Suprapubic skin (tissue), 4 donors: ENCODE measurements around the gene MARCHF3. TPM values are rescaled to one million over a fixed set of nuclear protein-coding genes. Genes with fewer than 3 reads are reported as not detected.

ENCODE experiments used
- DNase-seq, 2 donors: peaks; one replicate each; pipeline ENCODE4 v3.0.0-alpha.2; 2019; ENCODE audit warnings: low spot score in 2 of 2
- H3K27ac ChIP-seq: fragments of 200-600 bp; sonication (generic); one replicate; pipeline ENCODE4 v1.5.1; 2019
- H3K27me3 ChIP-seq: fragments of 200-600 bp; sonication (generic); one replicate; pipeline ENCODE4 v1.5.1; 2019
- H3K36me3 ChIP-seq: fragments of 200-600 bp; sonication (generic); one replicate; pipeline ENCODE4 v1.5.1; 2019
- H3K4me1 ChIP-seq: fragments of 200-600 bp; sonication (generic); one replicate; pipeline ENCODE4 v1.5.1; 2019
- H3K4me3 ChIP-seq: fragments of 200-600 bp; sonication (generic); one replicate; pipeline ENCODE4 v1.5.1; 2019; ENCODE audit warnings: mild to moderate bottlenecking
- H3K9me3 ChIP-seq: fragments of 200-600 bp; sonication (generic); one replicate; pipeline ENCODE4 v1.5.1; 2019
- CTCF ChIP-seq, 2 donors: fragments of 200-600 bp in 1 of 2; fragments of 450-650 bp in 1 of 2; sonication (generic) in 1 of 2; IDR thresholded peaks; one replicate each; pipeline ENCODE4 v1.5.1; 2016 to 2019; ENCODE audit warnings: antibody characterized with exemption in 2 of 2, mild to moderate bottlenecking in 1 of 2, moderate library complexity in 1 of 2
- EP300 ChIP-seq: sonication (generic); formaldehyde crosslinking; IDR thresholded peaks from one replicate; pipeline ENCODE4 v1.6.1; 2017; ENCODE audit warnings: antibody characterized with exemption
- POLR2A ChIP-seq, 2 donors: fragments of 450-650 bp; IDR thresholded peaks; one replicate each; pipeline ENCODE4 v1.6.1; 2017; ENCODE audit warnings: antibody characterized with exemption in 2 of 2, mild to moderate bottlenecking in 2 of 2, moderate library complexity in 2 of 2
- POLR2AphosphoS5 ChIP-seq, 3 donors: sonication (generic); formaldehyde crosslinking; IDR thresholded peaks; one replicate each; pipeline ENCODE4 v1.6.1; 2017; ENCODE audit warnings: antibody characterized with exemption in 3 of 3
- WGBS: methylation state at CpG from one replicate; pipeline ENCODE4 v1.1.5; 2018; 5-methylcytosine and 5-hydroxymethylcytosine counted together
- total RNA-seq, 4 donors: library from RNA; depleted of rRNA; stranded (reverse); fragments of >200 nt; gene quantifications; one replicate each; pipeline ENCODE4 v1.1.0, GENCODE V29; 2016

Gene MARCHF3
- total RNA-seq, 4 donors from 2014 or later, result 13.9 to 34.8 (median 27.0) TPM

- no peaks in the 10 kb centered on the region for H3K9me3 ChIP-seq
- H3K4me3 ChIP-seq, result no peak overlapping the region
- DNase-seq, result no peak
- H3K27me3 ChIP-seq, result no peaks in the 10 kb centered on the region
- peaks cover 3% of the 10 kb centered on the region for H3K4me1 ChIP-seq
- H3K36me3 ChIP-seq, result no peaks in the 10 kb centered on the region
- WGBS, result 74% methylated on average over 1 of the region's 1 CpG
- H3K27ac ChIP-seq, result no peak overlapping the region
- TF ChIP-seq POLR2AphosphoS5 (IDR thresholded peaks at IDR 0.05) (no peak), EP300 (no peak), POLR2A (IDR thresholded peaks at IDR 0.05) (no peak), CTCF (IDR thresholded peaks at IDR 0.05) (no peak)
Observed at GRCh38 chr5:126961128-126961527, 69.2 kb downstream of the MARCHF3 start.

- Histone ChIP-seq H3K4me3 (no peak overlapping the region), H3K27me3 (no peaks in the 10 kb centered on the region), H3K4me1 (no peaks in the 10 kb centered on the region), H3K9me3 (no peaks in the 10 kb centered on the region), H3K27ac (no peak overlapping the region), H3K36me3 (no peaks in the 10 kb centered on the region)
- no peak for DNase-seq
- TF ChIP-seq CTCF (IDR thresholded peaks at IDR 0.05), result no peak
- no peak for TF ChIP-seq POLR2AphosphoS5 (IDR thresholded peaks at IDR 0.05)
- TF ChIP-seq POLR2A (IDR thresholded peaks at IDR 0.05), result no peak
- no peak for TF ChIP-seq EP300
Observed at GRCh38 chr5:126959188-126959587, 71.2 kb downstream of the MARCHF3 start.

GRCh38 chr5:126956991-126957390, 73.4 kb downstream of the MARCHF3 start:
- no peak for TF ChIP-seq CTCF (IDR thresholded peaks at IDR 0.05)
- TF ChIP-seq POLR2A (IDR thresholded peaks at IDR 0.05), result no peak
- no peak for TF ChIP-seq EP300
- no peak for TF ChIP-seq POLR2AphosphoS5 (IDR thresholded peaks at IDR 0.05)
- H3K4me1 ChIP-seq, result no peaks in the 10 kb centered on the region
- no peaks in the 10 kb centered on the region for H3K27me3 ChIP-seq
- WGBS, result 84% methylated on average over 2 of the region's 2 CpGs
- H3K36me3 ChIP-seq, result no peaks in the 10 kb centered on the region
- H3K27ac ChIP-seq, result no peak overlapping the region
- no peaks in the 10 kb centered on the region for H3K9me3 ChIP-seq
- no peak overlapping the region for H3K4me3 ChIP-seq
- DNase-seq, result no peak

- WGBS, result 80% methylated on average over 3 of the region's 3 CpGs
- H3K9me3 ChIP-seq, result no peaks in the 10 kb centered on the region
- no peaks in the 10 kb centered on the region for H3K4me1 ChIP-seq
- H3K27ac ChIP-seq, result no peak overlapping the region
- H3K36me3 ChIP-seq, result no peaks in the 10 kb centered on the region
- DNase-seq, result no peak
- no peak overlapping the region for H3K4me3 ChIP-seq
- no peak for TF ChIP-seq EP300
- TF ChIP-seq POLR2A (IDR thresholded peaks at IDR 0.05), result no peak
- no peak for TF ChIP-seq CTCF (IDR thresholded peaks at IDR 0.05)
- no peak for TF ChIP-seq POLR2AphosphoS5 (IDR thresholded peaks at IDR 0.05)
- no peaks in the 10 kb centered on the region for H3K27me3 ChIP-seq
Observed at GRCh38 chr5:126954981-126955380, 75.4 kb downstream of the MARCHF3 start.

GRCh38 chr5:126953640-126954039, 76.7 kb downstream of the MARCHF3 start:
- Histone ChIP-seq H3K9me3 (no peaks in the 10 kb centered on the region), H3K4me3 (no peak overlapping the region), H3K27ac (no peak overlapping the region), H3K4me1 (no peaks in the 10 kb centered on the region), H3K27me3 (no peaks in the 10 kb centered on the region), H3K36me3 (no peaks in the 10 kb centered on the region)
- no peak for TF ChIP-seq POLR2A (IDR thresholded peaks at IDR 0.05)
- TF ChIP-seq CTCF (IDR thresholded peaks at IDR 0.05), result no peak
- no peak for TF ChIP-seq EP300
- no peak for TF ChIP-seq POLR2AphosphoS5 (IDR thresholded peaks at IDR 0.05)
- WGBS, result 84% methylated on average over 2 of the region's 2 CpGs
- DNase-seq, result no peak
